HL-60 (cell line): ENCODE results near the gene WAC.
"Not testable (repeated sequence)": the region's sequence is repeated elsewhere in the genome, so short reads cannot be mapped to it uniquely, and the experiment has no call there.

Source experiments
- DNase-seq, 2 experiments: peaks; one replicate each; pipeline ENCODE4 v3.0.0-alpha.2; 2010 to 2020; ENCODE audit warnings: low read depth in 1 of 2, low spot score in 1 of 2
- H3K27ac ChIP-seq: fragments of 250-450 bp; sonication (Bioruptor Pico); replicated peaks from 2 replicates; pipeline ENCODE4 v1.5.1; 2020; ENCODE audit warnings: mild to moderate bottlenecking, moderate library complexity
- H3K27me3 ChIP-seq: fragments of 250-450 bp; sonication (Bioruptor Pico); 2 replicates; pipeline ENCODE4 v1.5.1; 2021; ENCODE audit warnings: mild to moderate bottlenecking, moderate library complexity; ENCODE audit not compliant: insufficient read depth, poor library complexity, severe bottlenecking
- H3K4me3 ChIP-seq: replicated peaks from 2 replicates; pipeline ENCODE4 v1.5.1; 2011; ENCODE audit warnings: mild to moderate bottlenecking, control low read depth, low read length; ENCODE audit not compliant: insufficient read depth
- GABPA ChIP-seq: IDR thresholded peaks from 2 replicates; pipeline ENCODE4 v1.6.1; 2012; ENCODE audit warnings: low read depth
- POLR2AphosphoS5 ChIP-seq: IDR thresholded peaks from 2 replicates; pipeline ENCODE4 v1.6.1; 2012; ENCODE audit warnings: low read depth
- SPI1 ChIP-seq: IDR thresholded peaks from 2 replicates; pipeline ENCODE4 v1.6.1; 2012; ENCODE audit warnings: low read depth, mild to moderate bottlenecking, borderline replicate concordance
- TF ChIP-seq, protein P1 (sequence below): IDR thresholded peaks from 2 replicates; pipeline ENCODE4 v1.6.1; 2012; ENCODE audit warnings: low read depth; ENCODE audit not compliant: insufficient replicate concordance
- TF ChIP-seq, protein P2 (sequence below): IDR thresholded peaks from one replicate; pipeline ENCODE4 v1.5.1; 2011; ENCODE audit warnings: low read length, control low read depth, inconsistent platforms; ENCODE audit not compliant: insufficient read depth

WAC gene

DNA sequence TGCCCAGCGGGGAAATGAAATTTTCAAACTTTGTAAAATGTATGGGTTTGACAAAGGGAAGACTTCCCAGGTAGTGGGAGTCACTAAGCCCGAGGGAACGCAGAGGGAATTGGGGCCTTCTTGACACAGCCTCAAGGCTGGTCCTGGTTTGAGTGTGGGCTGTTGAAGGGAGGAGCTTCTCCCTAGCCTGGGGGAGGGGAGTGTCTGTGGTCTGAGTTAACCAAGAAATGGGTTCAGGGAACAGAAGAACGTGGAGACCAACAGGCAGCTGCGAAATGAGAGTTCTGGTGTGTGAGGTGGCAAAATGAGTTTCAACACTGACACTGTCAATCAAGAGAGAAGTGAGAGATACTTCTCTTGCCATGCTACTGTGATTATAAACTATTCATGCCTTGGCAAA is 111.7 kb downstream of the WAC start:
- H3K27ac ChIP-seq = no peak overlapping the region
- TF ChIP-seq SPI1 = no peak
- no peak for TF ChIP-seq POLR2AphosphoS5
- TF ChIP-seq, protein P1, sequence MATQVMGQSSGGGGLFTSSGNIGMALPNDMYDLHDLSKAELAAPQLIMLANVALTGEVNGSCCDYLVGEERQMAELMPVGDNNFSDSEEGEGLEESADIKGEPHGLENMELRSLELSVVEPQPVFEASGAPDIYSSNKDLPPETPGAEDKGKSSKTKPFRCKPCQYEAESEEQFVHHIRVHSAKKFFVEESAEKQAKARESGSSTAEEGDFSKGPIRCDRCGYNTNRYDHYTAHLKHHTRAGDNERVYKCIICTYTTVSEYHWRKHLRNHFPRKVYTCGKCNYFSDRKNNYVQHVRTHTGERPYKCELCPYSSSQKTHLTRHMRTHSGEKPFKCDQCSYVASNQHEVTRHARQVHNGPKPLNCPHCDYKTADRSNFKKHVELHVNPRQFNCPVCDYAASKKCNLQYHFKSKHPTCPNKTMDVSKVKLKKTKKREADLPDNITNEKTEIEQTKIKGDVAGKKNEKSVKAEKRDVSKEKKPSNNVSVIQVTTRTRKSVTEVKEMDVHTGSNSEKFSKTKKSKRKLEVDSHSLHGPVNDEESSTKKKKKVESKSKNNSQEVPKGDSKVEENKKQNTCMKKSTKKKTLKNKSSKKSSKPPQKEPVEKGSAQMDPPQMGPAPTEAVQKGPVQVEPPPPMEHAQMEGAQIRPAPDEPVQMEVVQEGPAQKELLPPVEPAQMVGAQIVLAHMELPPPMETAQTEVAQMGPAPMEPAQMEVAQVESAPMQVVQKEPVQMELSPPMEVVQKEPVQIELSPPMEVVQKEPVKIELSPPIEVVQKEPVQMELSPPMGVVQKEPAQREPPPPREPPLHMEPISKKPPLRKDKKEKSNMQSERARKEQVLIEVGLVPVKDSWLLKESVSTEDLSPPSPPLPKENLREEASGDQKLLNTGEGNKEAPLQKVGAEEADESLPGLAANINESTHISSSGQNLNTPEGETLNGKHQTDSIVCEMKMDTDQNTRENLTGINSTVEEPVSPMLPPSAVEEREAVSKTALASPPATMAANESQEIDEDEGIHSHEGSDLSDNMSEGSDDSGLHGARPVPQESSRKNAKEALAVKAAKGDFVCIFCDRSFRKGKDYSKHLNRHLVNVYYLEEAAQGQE = no peak
- TF ChIP-seq GABPA = no peak
- TF ChIP-seq, protein P2, sequence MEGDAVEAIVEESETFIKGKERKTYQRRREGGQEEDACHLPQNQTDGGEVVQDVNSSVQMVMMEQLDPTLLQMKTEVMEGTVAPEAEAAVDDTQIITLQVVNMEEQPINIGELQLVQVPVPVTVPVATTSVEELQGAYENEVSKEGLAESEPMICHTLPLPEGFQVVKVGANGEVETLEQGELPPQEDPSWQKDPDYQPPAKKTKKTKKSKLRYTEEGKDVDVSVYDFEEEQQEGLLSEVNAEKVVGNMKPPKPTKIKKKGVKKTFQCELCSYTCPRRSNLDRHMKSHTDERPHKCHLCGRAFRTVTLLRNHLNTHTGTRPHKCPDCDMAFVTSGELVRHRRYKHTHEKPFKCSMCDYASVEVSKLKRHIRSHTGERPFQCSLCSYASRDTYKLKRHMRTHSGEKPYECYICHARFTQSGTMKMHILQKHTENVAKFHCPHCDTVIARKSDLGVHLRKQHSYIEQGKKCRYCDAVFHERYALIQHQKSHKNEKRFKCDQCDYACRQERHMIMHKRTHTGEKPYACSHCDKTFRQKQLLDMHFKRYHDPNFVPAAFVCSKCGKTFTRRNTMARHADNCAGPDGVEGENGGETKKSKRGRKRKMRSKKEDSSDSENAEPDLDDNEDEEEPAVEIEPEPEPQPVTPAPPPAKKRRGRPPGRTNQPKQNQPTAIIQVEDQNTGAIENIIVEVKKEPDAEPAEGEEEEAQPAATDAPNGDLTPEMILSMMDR = no peak
- no peak overlapping the region for H3K4me3 ChIP-seq
- H3K27me3 ChIP-seq = no peaks in the 10 kb centered on the region
- DNase-seq = no peak

DNA sequence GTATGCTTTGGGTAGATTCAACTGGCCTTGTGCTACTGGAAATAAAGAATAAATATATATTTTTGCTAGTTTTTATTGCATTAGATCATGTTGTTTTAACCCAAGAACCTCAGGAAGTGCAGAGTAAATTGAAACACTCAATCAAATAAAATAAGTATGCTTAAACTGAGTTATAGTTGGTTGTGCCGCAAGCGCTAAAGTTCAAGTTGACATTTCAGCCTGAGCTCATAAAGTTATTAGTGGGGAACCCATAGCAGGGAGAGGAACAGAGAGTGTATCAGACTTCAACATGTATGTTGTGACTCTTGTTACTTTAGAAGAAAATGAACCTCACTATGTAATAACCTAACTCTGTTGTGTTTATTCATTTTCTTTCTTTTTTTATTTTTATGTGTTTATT is 119.2 kb downstream of the WAC start:
- no peak overlapping the region for H3K4me3 ChIP-seq
- TF ChIP-seq SPI1 = no peak
- TF ChIP-seq GABPA = no peak
- TF ChIP-seq, protein P2 = no peak
- TF ChIP-seq POLR2AphosphoS5 = no peak
- TF ChIP-seq, protein P1 = no peak
- no peak for DNase-seq
- H3K27ac ChIP-seq = no peak overlapping the region
- H3K27me3 ChIP-seq = no peaks in the 10 kb centered on the region

DNA sequence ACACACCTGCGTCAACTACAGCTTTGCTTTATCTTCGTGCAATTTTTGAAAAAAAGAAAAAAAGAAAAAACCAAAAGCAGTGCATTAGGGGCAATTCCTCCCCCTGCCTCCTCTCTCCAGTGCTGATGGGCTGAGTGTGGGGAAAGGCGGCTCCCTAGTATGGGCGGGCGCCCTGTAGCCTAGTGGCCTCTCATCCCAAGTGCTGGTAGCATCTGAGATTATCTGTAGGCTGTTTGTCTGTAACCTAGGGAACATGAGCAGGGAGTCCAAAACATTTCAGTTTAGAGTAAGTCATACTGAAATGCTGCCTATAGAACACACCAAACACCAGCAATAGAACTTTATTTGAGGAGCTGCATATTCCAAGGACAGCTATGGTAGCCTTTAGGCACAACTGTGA is 119.8 kb downstream of the WAC start:
- Histone ChIP-seq H3K27me3 (no peaks in the 10 kb centered on the region), H3K4me3 (no peak overlapping the region), H3K27ac (no peak overlapping the region)
- TF ChIP-seq SPI1 (no peak), POLR2AphosphoS5 (no peak), GABPA (no peak)
- TF ChIP-seq, protein P1 = no peak
- TF ChIP-seq, protein P2 = no peak
- DNase-seq = no peak

DNA sequence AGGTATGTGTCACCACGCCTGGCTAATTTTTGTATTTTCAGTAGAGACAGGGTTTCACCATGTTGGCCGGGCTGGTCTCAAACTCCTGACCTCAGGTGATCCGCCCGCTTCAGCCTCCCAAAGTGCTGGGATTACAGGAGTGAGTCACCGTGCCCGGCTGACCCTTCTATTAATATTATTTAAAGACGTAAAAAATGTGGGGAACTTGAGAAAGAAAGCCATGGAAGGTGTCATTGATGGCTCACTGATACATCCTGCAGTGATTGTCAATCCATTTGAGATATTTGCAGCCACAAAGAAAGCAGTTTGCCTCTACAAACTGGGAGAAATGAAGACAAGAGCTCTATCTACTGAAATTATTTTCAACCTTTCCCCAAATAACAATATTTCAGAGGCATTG is 125.9 kb downstream of the WAC start:
- not testable (repeated sequence) for DNase-seq, H3K27me3 ChIP-seq, H3K4me3 ChIP-seq, H3K27ac ChIP-seq
